ENCODE results near the gene MAP3K4.

MAP3K4 gene

GRCh38 chr6:161035182-161035980 is 43.8 kb downstream of the MAP3K4 start:
- no peak for DNase-seq (ENCODE audit: low read depth in 2 of 2, low spot score in 1 of 2)

DNA sequence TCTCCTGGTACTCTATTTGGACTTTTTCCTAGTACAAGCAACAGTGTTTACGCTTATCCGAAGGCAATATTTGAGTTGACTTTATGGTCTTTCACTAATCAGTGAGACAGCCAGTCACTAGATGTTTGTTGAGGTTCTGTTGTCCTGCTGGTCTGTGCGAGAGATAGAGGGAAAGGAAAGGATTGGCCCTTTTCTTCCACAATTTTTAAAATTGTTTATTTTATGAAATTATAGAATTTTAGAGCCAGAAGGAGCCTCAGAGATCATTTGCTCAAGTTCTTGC is 44.4 kb downstream of the MAP3K4 start:
- DNase-seq (ENCODE audit: low read depth in 2 of 2, low spot score in 1 of 2): no peak

DNA sequence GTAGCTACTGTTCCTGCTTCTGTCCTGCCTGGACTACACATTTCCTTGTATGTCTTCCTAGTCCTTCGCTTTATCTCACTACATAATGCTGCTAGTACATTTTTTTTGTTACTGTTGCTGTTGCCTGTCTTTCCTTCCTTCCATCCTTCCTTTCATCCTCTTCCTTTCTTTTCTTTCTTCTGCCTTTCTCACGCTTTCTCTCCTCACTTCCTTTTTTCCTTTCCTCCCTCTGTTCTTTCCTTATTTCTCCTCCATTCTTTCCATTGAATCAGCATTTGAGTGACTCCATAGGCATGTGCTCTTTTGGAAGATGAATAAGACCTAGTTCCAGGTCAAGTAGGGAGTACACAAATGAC is 46.3 kb downstream of the MAP3K4 start:
- no peak for DNase-seq (ENCODE audit: low read depth in 2 of 2, low spot score in 1 of 2)

DNA sequence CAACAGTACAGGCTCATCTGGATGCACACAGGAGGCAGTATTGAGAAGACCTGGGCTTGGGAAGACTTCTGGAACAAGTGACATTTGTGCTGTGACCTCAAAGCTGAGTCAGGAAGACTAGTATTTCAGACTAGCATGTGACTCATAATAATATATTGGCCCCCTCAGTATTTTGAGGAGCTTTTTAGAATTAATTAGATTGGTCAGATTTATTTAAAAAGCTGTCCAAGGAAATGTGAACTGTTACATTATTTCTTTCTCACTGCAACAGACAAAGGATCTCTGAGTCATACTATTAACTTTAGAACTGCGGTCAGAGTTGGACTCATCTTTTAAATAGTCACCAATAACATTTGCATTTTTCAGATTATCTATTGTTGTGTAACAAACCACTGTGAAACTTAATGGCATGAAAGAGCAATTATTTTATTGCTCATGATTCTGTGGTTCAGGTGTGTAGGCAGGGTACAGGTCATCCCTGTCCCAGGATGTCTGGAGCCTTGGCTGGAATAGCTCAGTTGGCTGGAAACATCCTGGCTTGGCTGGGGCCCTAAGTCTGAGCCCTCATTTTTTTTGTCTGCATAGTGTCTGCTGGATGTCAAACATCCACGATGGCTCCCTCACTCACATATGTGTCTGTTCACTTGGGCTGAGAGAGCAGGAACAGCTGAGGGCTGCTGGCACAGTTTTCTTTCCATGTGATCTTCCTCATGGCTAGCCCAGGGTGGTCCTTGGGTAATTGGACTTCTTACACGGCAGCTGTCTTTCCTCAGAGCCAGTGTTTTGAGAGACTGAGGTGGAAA is 46.9 kb downstream of the MAP3K4 start:
- no peak for DNase-seq (ENCODE audit: low read depth in 2 of 2, low spot score in 1 of 2)

- DNase-seq (ENCODE audit: low read depth in 2 of 2, low spot score in 1 of 2): no peak
Observed at GRCh38 chr6:161041274-161041673, 49.7 kb downstream of the MAP3K4 start.

- no peak for DNase-seq (ENCODE audit: low read depth in 2 of 2, low spot score in 1 of 2)
Observed at GRCh38 chr6:161044335-161044734, 52.8 kb downstream of the MAP3K4 start.

DNA sequence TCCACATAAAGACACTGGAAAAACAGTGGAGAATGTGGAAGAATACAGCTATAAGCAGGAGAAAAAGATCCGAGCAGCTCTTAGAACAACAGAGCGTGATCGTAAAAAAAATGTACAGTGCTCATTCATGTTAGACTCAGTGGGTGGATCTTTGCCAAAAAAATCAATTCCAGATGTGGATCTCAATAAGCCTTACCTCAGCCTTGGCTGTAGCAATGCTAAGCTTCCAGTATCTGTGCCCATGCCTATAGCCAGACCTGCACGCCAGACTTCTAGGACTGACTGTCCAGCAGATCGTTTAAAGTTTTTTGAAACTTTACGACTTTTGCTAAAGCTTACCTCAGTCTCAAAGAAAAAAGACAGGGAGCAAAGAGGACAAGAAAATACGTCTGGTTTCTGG is 57.1 kb downstream of the MAP3K4 start:
- no peak for DNase-seq (ENCODE audit: low read depth in 2 of 2, low spot score in 1 of 2)

DNA sequence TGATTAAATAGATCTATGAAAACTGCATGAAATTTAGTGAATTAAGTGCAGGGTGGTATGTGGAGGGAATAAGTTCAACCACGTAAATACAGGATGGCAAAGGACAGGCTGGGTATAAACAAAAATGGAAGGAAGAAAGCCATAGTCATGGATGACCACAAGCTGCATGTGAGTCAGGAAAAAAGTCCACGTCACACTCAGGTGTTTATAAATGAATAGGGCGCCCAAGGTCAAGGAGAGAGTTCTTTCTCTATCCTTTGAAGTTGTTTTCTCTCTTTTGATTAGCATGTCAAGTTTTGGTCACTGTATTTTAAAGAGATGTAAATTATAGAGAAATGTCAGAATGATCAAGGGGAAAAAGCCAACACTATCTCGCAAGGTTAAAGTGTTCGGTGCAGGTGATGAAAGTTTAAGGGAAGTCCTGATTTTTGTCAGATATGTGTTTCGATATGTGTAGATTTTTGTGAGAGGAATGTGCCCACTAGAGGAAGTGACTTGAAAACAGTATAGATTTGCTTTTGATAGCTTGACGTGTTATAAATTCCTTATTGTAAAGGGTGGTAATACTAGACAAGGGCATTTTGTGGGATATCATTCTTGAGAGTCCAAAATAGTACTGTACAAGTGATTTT is 58.7 kb downstream of the MAP3K4 start:
- DNase-seq (ENCODE audit: low read depth in 2 of 2, low spot score in 1 of 2): no peak

DNA sequence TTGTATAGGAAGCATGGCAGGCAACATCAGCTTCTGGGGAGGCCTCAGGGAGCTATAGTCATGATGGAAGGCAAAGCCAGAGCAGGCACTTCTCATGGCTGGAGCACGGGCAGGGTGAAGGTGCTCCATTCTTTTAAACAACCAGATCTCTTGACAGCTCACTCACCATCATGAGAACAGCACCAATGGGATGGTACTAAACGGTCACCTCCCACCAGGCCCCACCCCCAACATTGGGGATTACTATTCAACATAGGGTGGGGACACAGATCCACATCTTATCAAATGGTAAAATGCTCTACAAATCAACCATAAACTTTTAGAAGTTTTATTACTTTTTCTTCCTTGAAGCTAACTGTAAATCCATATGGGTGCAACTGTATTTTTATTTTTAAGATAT is 61.5 kb downstream of the MAP3K4 start:
- no peak for DNase-seq (ENCODE audit: low read depth in 2 of 2, low spot score in 1 of 2)

DNA sequence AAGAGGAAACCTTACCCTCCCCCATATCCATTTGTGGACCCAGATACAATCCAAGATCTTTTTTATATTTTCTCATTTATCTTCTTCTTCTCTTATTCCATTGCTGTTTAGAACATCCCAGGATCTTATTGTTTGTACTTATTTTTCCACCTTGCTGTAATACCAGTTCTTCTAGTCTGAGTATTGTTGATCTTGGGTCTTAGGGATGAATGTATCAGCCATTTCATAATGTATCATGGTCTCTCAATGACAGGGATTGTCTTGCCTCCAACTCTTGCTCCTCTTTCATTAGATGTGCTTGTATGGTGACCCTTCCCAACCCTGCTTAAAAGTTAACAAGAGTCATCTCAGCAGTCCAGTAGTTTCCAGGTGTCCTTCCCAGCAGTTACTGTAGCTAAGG is 63.3 kb downstream of the MAP3K4 start:
- no peak for DNase-seq (ENCODE audit: low read depth in 2 of 2, low spot score in 1 of 2)

DNA sequence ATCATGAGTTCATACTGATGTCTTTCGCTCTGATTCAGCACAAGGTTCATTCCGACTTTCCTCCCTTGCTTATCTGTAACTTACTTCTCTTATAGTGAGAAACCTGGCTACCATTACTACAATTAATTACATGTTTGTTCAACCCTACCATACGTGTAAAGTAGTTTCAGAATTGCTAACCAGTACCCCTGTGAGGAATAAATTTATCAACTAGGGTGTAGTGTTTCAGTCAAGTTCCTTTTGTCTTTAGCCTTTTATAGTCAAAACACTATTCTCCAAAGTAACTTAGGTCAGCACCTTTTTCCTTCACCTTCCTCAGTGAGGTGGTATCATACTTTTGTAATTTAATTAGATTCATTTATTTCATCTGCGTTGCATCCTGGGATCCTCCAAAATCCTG is 64.9 kb downstream of the MAP3K4 start:
- DNase-seq (ENCODE audit: low read depth in 2 of 2, low spot score in 1 of 2): no peak

DNA sequence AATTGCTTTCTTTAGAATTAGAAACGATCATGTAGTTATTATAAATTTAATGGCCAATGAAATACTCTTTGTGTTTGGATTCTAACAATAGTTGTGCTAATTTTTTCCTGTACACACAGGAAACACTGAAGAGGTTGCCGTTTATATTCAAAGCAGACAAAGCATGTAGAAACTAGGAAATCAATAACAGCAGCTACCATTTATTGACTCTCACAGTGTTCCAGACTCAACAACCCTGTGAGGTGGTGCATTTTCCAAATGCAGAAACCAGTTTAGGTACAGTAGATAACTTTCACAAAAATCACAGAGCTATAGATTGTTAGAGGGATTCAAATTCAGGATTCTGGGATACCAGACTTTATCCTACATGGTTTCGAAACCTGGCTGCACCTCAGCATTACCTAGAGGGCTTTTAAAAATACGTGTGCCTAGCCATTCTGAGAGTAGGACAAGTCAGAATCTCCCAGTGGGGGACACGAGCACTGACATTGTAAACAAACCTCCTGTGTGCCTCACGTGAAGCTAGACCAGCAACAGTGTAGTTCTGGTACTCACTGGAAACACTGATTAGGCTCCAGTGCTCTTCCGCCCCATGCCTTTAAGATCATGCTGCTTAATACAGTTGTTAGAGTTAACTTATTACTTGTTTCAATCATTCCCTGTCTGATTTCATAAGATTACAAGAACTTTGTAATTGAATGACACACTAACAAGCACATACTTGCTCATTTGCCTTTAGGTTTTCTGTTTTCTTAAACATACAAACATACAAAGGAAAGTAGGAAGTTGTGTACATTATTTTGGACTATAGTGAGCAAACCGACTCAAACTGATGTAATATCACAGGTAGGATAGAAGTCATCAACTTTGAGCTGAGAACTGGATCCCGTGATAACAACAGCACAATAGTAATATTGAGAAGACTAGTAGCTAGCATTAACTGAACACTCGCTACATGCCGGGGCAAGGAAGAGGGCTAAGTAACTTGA is 65.8 kb downstream of the MAP3K4 start:
- no peak for DNase-seq (ENCODE audit: low read depth in 2 of 2, low spot score in 1 of 2)

- DNase-seq (ENCODE audit: low read depth in 2 of 2, low spot score in 1 of 2): no peak
Observed at GRCh38 chr6:161058741-161059140, 67.2 kb downstream of the MAP3K4 start.

DNA sequence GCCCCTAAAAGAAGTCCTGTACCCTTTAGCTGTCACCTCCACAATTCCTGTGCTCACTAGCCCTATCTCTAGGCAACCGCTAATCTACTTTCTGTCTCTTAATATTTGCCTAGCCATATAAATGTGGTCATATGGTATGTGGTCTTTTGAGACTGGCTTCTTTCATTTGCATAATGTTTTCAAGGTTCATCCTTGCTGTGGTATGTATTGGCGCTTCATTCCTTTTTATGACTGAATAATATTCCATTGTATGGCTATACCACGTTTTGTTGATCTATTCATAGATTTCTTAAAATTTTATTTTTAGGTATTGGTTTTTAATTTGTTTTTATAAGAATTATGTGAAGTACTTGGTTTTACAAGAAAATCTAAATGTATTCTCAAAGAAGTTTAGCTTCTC is 70.0 kb downstream of the MAP3K4 start:
- DNase-seq (ENCODE audit: low read depth in 2 of 2, low spot score in 1 of 2): no peak

DNA sequence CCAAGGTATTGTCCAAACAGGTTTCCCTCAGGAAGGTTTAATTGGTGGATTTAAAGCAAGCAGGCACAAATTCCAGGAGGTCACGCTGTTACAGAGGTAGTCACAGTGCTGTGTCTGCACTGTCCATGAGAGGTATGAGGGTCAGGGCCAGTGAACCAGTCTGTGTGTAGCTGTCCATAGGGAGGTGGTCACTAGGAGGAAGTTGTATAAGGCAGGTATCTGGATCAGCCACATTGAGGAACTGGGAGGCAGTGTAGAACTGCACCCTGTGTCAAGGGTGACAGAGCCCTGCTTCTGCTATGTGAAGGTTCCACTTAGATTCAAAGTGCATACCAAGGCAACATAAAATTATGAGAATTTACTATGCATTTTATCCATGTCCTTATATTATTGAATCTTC is 73.3 kb downstream of the MAP3K4 start:
- no peak for DNase-seq (ENCODE audit: low read depth in 2 of 2, low spot score in 1 of 2)

GRCh38 chr6:161066511-161066910 is 74.9 kb downstream of the MAP3K4 start:
- DNase-seq (ENCODE audit: low read depth in 2 of 2, low spot score in 1 of 2): no peak

DNA sequence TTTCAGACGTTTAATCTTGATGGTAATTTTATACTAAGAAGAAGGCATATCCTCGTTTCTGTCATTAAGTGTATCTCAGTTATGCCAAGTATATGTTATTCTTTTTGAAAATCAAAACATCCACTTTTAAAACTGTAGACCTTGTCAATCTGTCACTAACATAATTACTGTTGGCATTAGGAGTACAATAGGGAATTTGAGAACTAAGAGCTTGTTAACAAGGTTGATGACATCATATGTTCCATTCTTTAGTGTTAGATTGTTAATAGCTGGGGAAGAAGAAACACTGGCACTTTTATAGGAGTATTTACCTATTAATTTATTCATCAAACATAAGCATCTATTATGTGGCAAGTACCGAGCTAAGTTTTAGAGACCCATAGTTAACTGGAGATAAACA is 76.2 kb downstream of the MAP3K4 start:
- DNase-seq (ENCODE audit: low read depth in 2 of 2, low spot score in 1 of 2): no peak

- no peak for DNase-seq (ENCODE audit: low read depth in 2 of 2, low spot score in 1 of 2)
Observed at GRCh38 chr6:161068321-161068741, 76.8 kb downstream of the MAP3K4 start.

DNA sequence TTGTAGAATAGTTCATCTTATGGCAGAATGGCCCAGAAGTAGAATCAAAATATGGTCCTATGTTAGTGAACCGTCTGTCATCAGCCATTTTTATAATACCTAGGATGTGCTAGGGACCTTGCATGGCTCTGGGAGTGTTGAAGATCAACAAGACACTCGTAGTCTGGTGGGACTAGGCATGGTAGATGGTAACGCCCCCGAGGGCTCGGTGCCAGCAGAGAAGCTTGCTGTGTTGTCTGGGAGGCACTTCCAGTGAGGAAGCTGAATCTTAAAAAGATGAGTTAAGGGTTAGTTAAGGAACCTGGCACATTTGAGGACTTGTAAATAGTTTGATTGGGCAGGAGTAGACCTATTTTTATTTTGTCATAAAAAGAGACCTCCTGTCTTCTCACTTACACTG is 82.4 kb downstream of the MAP3K4 start:
- DNase-seq (ENCODE audit: low read depth in 2 of 2, low spot score in 1 of 2): no peak

GRCh38 chr6:161074496-161075121 is 83.0 kb downstream of the MAP3K4 start:
- DNase-seq (ENCODE audit: low read depth in 2 of 2, low spot score in 1 of 2): no peak

DNA sequence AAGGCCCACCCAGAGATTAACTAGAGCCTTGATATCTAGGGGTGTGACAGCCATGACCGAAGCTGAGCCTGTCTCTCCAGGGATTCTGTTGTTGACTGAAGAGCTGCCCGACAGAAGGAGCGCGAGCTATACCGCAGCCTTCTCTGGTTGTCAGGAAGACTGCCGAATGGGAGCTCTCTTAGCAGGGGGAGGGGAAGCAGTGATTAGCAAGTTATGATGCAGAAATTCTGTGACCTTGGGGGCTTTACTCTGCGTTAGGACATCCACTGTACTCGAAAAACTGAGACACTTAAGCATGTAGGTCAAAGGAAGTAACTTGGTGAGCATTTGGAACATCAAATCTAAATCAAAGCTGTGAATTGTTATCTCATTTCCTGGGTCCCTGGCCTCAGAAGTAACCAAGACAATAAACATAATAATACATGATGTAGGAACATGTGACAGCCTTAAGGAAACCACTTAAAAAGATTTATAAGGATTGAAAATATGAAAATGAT is 84.7 kb downstream of the MAP3K4 start:
- DNase-seq (ENCODE audit: low read depth in 2 of 2, low spot score in 1 of 2): no peak

Measured in stimulated activated CD8-positive, alpha-beta memory T cell treated with anti-CD3 and anti-CD28 coated beads, Interleukin-4, amount 100 ng/mL, for 1 hour (primary cell).